NT2/D1 (cell line): ENCODE data around the gene LRCH4.
"Not testable (repeated sequence)": the region's sequence is repeated elsewhere in the genome, so short reads cannot be mapped to it uniquely, and the experiment has no call there.

Experiments used
- SUZ12 ChIP-seq: IDR thresholded peaks from 2 replicates; pipeline ENCODE4 v1.6.1; 2011; ENCODE audit not compliant: insufficient read length, insufficient read depth; ENCODE audit errors: extremely low read depth
- YY1 ChIP-seq: IDR thresholded peaks from 2 replicates; pipeline ENCODE4 v1.6.1; 2011; ENCODE audit not compliant: insufficient read length, insufficient read depth

DNA sequence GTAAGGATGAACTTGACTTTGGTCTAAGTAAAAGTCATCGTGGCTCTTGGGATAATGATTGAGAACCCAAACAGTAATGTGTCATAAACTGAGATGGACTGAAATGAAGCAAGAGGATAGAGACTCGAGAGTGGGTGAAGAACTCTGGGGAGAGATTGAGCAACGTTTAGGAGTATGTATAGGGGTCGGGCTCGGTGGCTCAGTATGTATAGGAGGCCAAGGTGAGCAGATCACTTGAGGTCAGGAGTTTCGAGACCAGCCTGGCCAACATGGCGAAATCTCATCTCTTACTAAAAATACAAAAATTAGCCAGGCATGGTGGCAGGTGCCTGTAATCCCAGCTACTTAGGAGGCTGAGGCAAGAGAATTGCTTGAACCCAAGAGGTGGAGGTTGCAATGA, 44.6 kb downstream of the LRCH4 start:
- not testable (repeated sequence) for TF ChIP-seq YY1, SUZ12
